H1 (cell line): ENCODE measurements around the gene FARP2. TPM values are rescaled to one million over a fixed set of nuclear protein-coding genes. Genes with fewer than 3 reads are reported as not detected.

Source experiments
- CTCF ChIA-PET: fragments of 300-600 bp; sonication (Branson Sonifier 250); formaldehyde crosslinking; loops from one replicate; lab custom pipeline; 2021; ENCODE audit not compliant: partially characterized antibody; lab: Charles Lee
- POLR2A ChIA-PET: fragments of 300-600 bp; sonication (Branson Sonifier 250); formaldehyde crosslinking; loops from one replicate; lab custom pipeline; 2021; ENCODE audit warnings: inconsistent platforms; ENCODE audit not compliant: partially characterized antibody; lab: Charles Lee
- DNase-seq, 2 experiments: peaks; one replicate each; pipeline versions ENCODE4 v3.0.0 to v3.0.0-alpha.2; 2010 to 2022; ENCODE audit warnings: low spot score in 2 of 2, low read depth in 1 of 2, mixed read lengths in 1 of 2
- FAIRE-seq: peaks from 2 replicates; lab custom pipeline; 2011; peaks lifted over from hg19 to GRCh38; lab: Jason Lieb, UNC
- H2AFZ ChIP-seq: 2 replicates; pipeline ENCODE4 v1.8.1; 2012; ENCODE audit warnings: low read length, inconsistent platforms
- H2AK5ac ChIP-seq: 2 replicates; pipeline ENCODE4 v1.6.1; 2013; ENCODE audit warnings: low read depth, low read length
- H2BK120ac ChIP-seq: replicated peaks from 2 replicates; pipeline ENCODE3; 2013; ENCODE audit warnings: low read depth, low read length, inconsistent platforms
- H2BK12ac ChIP-seq: 2 replicates; pipeline ENCODE4 v1.6.1; 2013; ENCODE audit warnings: low read depth, low read length
- H2BK15ac ChIP-seq: 2 replicates; pipeline ENCODE4 v1.6.1; 2013; ENCODE audit warnings: low read length
- H2BK20ac ChIP-seq: 2 replicates; pipeline ENCODE4 v1.6.1; 2013; ENCODE audit warnings: low read length
- H2BK5ac ChIP-seq: 2 replicates; pipeline ENCODE4 v1.6.1; 2013; ENCODE audit warnings: low read depth, low read length
- H3K14ac ChIP-seq: 2 replicates; pipeline ENCODE4 v1.6.1; 2013; ENCODE audit warnings: inconsistent platforms; ENCODE audit not compliant: insufficient read length
- H3K18ac ChIP-seq: 2 replicates; pipeline ENCODE4 v1.6.1; 2013; ENCODE audit warnings: low read length; ENCODE audit errors: extremely low read depth
- H3K23ac ChIP-seq: 2 replicates; pipeline ENCODE4 v1.6.1; 2013; ENCODE audit warnings: inconsistent platforms; ENCODE audit not compliant: insufficient read length
- H3K23me2 ChIP-seq: 2 replicates; pipeline ENCODE4 v1.6.1; 2013; ENCODE audit warnings: low read depth, low read length
- H3K27ac ChIP-seq: 2 replicates; pipeline ENCODE4 v1.6.1; 2011; ENCODE audit warnings: low read depth, low read length, inconsistent platforms
- H3K27me3 ChIP-seq, 4 experiments: replicated peaks in 1 of 4; 1 replicate in 1 of 4; 2 replicates in 3 of 4; pipeline versions ENCODE4 v1.6.1 to v1.8.1; 2011 to 2013; ENCODE audit warnings: low read length in 3 of 4, mild to moderate bottlenecking in 3 of 4, inconsistent platforms in 2 of 4, mixed read lengths in 2 of 4, moderate library complexity in 1 of 4; ENCODE audit not compliant: control insufficient read depth in 3 of 4, insufficient read depth in 3 of 4; ENCODE audit errors: extremely low read depth in 1 of 4
- H3K36me3 ChIP-seq, 4 experiments: 2 replicates each; pipeline versions ENCODE4 v1.6.1 to v1.8.1; 2011 to 2013; ENCODE audit warnings: mild to moderate bottlenecking in 4 of 4, low read length in 3 of 4, moderate library complexity in 2 of 4, control low read depth in 1 of 4, inconsistent platforms in 1 of 4; ENCODE audit not compliant: insufficient read depth in 4 of 4, control insufficient read depth in 2 of 4
- H3K4ac ChIP-seq: replicated peaks from 2 replicates; pipeline ENCODE3; 2013; ENCODE audit warnings: low read length, low read depth, mixed read lengths, inconsistent platforms; ENCODE audit not compliant: insufficient read length
- H3K4me1 ChIP-seq, 4 experiments: replicated peaks in 1 of 4; 1 replicate in 1 of 4; 2 replicates in 3 of 4; pipeline versions ENCODE4 v1.6.1 to v1.8.1; 2011 to 2013; ENCODE audit warnings: low read length in 3 of 4, inconsistent platforms in 2 of 4, mixed read lengths in 1 of 4; ENCODE audit not compliant: insufficient read depth in 4 of 4, control insufficient read depth in 3 of 4
- H3K4me2 ChIP-seq, 2 experiments: 2 replicates each; pipeline versions ENCODE4 v1.6.1 to v1.8.1; 2011 to 2013; ENCODE audit warnings: low read depth in 2 of 2, low read length in 2 of 2, control low read depth in 1 of 2, inconsistent platforms in 1 of 2, mild to moderate bottlenecking in 1 of 2; ENCODE audit not compliant: insufficient read depth in 1 of 2
- H3K4me3 ChIP-seq, 4 experiments: fragments of 200-600, 300-600 bp in 1 of 4; sonication (generic), shearing (Covaris generic), sonication (Bioruptor Twin) in 1 of 4; 2 replicates each; pipeline versions ENCODE4 v1.5.1 to v1.8.1; 2011 to 2016; ENCODE audit warnings: low read length in 4 of 4, low read depth in 3 of 4, control low read depth in 2 of 4, inconsistent platforms in 2 of 4, mild to moderate bottlenecking in 2 of 4, mixed read lengths in 1 of 4, moderate library complexity in 1 of 4; ENCODE audit not compliant: insufficient read depth in 2 of 4; ENCODE audit errors: extremely low read depth in 1 of 4
- H3K56ac ChIP-seq: replicated peaks from 2 replicates; pipeline ENCODE3; 2013; ENCODE audit warnings: low read depth, mild to moderate bottlenecking, mixed read lengths, low read length, inconsistent platforms; ENCODE audit not compliant: insufficient read length
- H3K79me1 ChIP-seq: 2 replicates; pipeline ENCODE4 v1.6.1; 2013; ENCODE audit warnings: low read depth, low read length, control low read depth
- H3K79me2 ChIP-seq, 2 experiments: 2 replicates each; pipeline versions ENCODE4 v1.6.1 to v1.8.1; 2012 to 2013; ENCODE audit warnings: low read length in 2 of 2, mild to moderate bottlenecking in 2 of 2, inconsistent platforms in 1 of 2; ENCODE audit not compliant: insufficient read depth in 2 of 2, control insufficient read depth in 1 of 2
- H3K9ac ChIP-seq, 4 experiments: replicated peaks in 1 of 4; 1 replicate in 1 of 4; 2 replicates in 3 of 4; pipeline versions ENCODE4 v1.6.1 to v1.8.1; 2011 to 2013; ENCODE audit warnings: low read depth in 3 of 4, low read length in 3 of 4, control low read depth in 2 of 4, mild to moderate bottlenecking in 2 of 4, moderate library complexity in 2 of 4, inconsistent platforms in 1 of 4; ENCODE audit errors: extremely low read depth in 1 of 4
- H3K9me3 ChIP-seq, 2 experiments: 2 replicates each; pipeline versions ENCODE4 v1.6.1 to v1.8.1; 2012 to 2013; ENCODE audit warnings: mild to moderate bottlenecking in 2 of 2, moderate library complexity in 2 of 2, control low read depth in 1 of 2, inconsistent platforms in 1 of 2, low read depth in 1 of 2, low read length in 1 of 2, mixed read lengths in 1 of 2; ENCODE audit not compliant: insufficient read depth in 2 of 2
- H4K20me1 ChIP-seq, 2 experiments: replicated peaks in 1 of 2; 2 replicates each; pipeline versions ENCODE3 to v1.8.1; 2011 to 2013; ENCODE audit warnings: inconsistent platforms in 2 of 2, low read length in 2 of 2, mild to moderate bottlenecking in 1 of 2; ENCODE audit not compliant: insufficient read depth in 2 of 2, control insufficient read depth in 1 of 2
- H4K5ac ChIP-seq: 2 replicates; pipeline ENCODE4 v1.6.1; 2013; ENCODE audit warnings: low read length, low read depth, mixed read lengths, inconsistent platforms; ENCODE audit not compliant: insufficient read length
- H4K8ac ChIP-seq: 2 replicates; pipeline ENCODE4 v1.8.0; 2013; ENCODE audit warnings: mild to moderate bottlenecking, moderate library complexity, low read length, inconsistent platforms; ENCODE audit not compliant: insufficient read depth; ENCODE audit errors: extremely low read depth
- H4K91ac ChIP-seq: replicated peaks from 2 replicates; pipeline ENCODE3; 2013; ENCODE audit warnings: low read length, mixed read lengths, inconsistent platforms; ENCODE audit not compliant: insufficient read length
- BACH1 ChIP-seq: IDR thresholded peaks from 2 replicates; pipeline ENCODE4 v1.6.1; 2012; ENCODE audit warnings: low read length, improper control_type of control experiment
- BCL11A ChIP-seq, 2 experiments: IDR thresholded peaks; one replicate each; pipeline ENCODE4 v1.6.1; 2011; ENCODE audit warnings: low read depth in 2 of 2, low read length in 2 of 2, mild to moderate bottlenecking in 2 of 2
- BRCA1 ChIP-seq: IDR thresholded peaks from 2 replicates; pipeline ENCODE4 v1.6.1; 2012; ENCODE audit warnings: low read depth, low read length, improper control_type of control experiment
- CHD2 ChIP-seq: IDR thresholded peaks from 2 replicates; pipeline ENCODE4 v1.6.1; 2012; ENCODE audit warnings: low read length, improper control_type of control experiment
- FOSL1 ChIP-seq: IDR thresholded peaks from 2 replicates; pipeline ENCODE4 v1.6.1; 2011; ENCODE audit warnings: mild to moderate bottlenecking, low read depth, low read length, moderate library complexity; ENCODE audit not compliant: insufficient read depth
- HDAC6 ChIP-seq: IDR thresholded peaks from one replicate; pipeline ENCODE4 v1.7.1; 2012; ENCODE audit warnings: low read depth, mild to moderate bottlenecking, inconsistent platforms, low read length, moderate library complexity
- JUND ChIP-seq: IDR thresholded peaks from 2 replicates; pipeline ENCODE4 v1.6.1; 2011; ENCODE audit warnings: mild to moderate bottlenecking, improper control_type of control experiment, low read length
- KDM1A ChIP-seq: fragments of 200-600, 300-600 bp; sonication (generic); IDR thresholded peaks from 2 replicates; pipeline ENCODE4 v1.7.1; 2016; ENCODE audit warnings: mild to moderate bottlenecking, low read length, borderline replicate concordance
- NANOG ChIP-seq: IDR thresholded peaks from 2 replicates; pipeline ENCODE4 v1.6.1; 2011; ENCODE audit warnings: low read length, low read depth, mild to moderate bottlenecking, inconsistent platforms; ENCODE audit not compliant: insufficient read depth, poor library complexity, severe bottlenecking
- POLR2AphosphoS5 ChIP-seq: IDR thresholded peaks from 2 replicates; pipeline ENCODE4 v1.6.1; 2011; ENCODE audit warnings: low read depth, low read length
- RXRA ChIP-seq: IDR thresholded peaks from 2 replicates; pipeline ENCODE4 v1.6.1; 2011; ENCODE audit warnings: low read depth, mild to moderate bottlenecking, low read length, moderate library complexity; ENCODE audit not compliant: insufficient read depth
- SIX5 ChIP-seq: IDR thresholded peaks from 2 replicates; pipeline ENCODE4 v1.6.1; 2011; ENCODE audit warnings: mild to moderate bottlenecking, low read depth, low read length
- SRF ChIP-seq: IDR thresholded peaks from 2 replicates; pipeline ENCODE4 v1.6.1; 2011; ENCODE audit warnings: mild to moderate bottlenecking, low read depth, low read length, moderate library complexity
- TBP ChIP-seq: IDR thresholded peaks from 2 replicates; pipeline ENCODE4 v1.6.1; 2011; ENCODE audit warnings: low read depth, low read length, improper control_type of control experiment
- WGBS, 2 experiments: shearing (Covaris generic) in 1 of 2; methylation state at CpG; one replicate each; pipeline versions ENCODE4 v1.1.6 to v1.1.7; 2013 to 2015; ENCODE audit warnings: low lambda C conversion rate in 2 of 2, mixed read lengths in 2 of 2, inconsistent platforms in 1 of 2, low coverage in 1 of 2, missing lambda C conversion rate in 1 of 2; ENCODE audit not compliant: insufficient replicate concordance in 2 of 2, insufficient coverage in 1 of 2, insufficient read length in 1 of 2; ENCODE audit errors: extremely low coverage in 1 of 2, missing lambda C conversion rate in 1 of 2; 5-methylcytosine and 5-hydroxymethylcytosine counted together
- polyA plus RNA-seq, 7 experiments: library from polyadenylated mRNA; depleted of rRNA in 3 of 7; stranded (reverse) in 5 of 7; unstranded in 2 of 7; fragments of >200 nt in 5 of 7; fragments of 200-250 nt in 2 of 7; gene quantifications; 1 replicate in 5 of 7; 2 replicates in 1 of 7; 4 replicates in 1 of 7; pipeline versions ENCODE4 v1.2.1 to v1.2.3, GENCODE V29; 2011 to 2013; ENCODE audit warnings: missing spikeins in 2 of 7, mixed read lengths in 2 of 7
- total RNA-seq: library from RNA; stranded (reverse); fragmentation: NEBNext Ultra II Directional; extraction: Animal tissue kit (Norgen Biotek cat#: 25700); gene quantifications from 2 replicates; pipeline ENCODE4 v1.2.1, GENCODE V29; 2021
- TF ChIP-seq, protein P1 (sequence below): IDR thresholded peaks from 2 replicates; pipeline ENCODE4 v1.6.1; 2011; ENCODE audit warnings: low read depth, mild to moderate bottlenecking, low read length; ENCODE audit not compliant: insufficient read depth

Gene FARP2
- total and polyA plus RNA-seq, 2 of the 8 experiments (the other 6 are each of a cell fraction or from before 2014, with no cell fraction given): 12.4 to 33.4 TPM

DNA sequence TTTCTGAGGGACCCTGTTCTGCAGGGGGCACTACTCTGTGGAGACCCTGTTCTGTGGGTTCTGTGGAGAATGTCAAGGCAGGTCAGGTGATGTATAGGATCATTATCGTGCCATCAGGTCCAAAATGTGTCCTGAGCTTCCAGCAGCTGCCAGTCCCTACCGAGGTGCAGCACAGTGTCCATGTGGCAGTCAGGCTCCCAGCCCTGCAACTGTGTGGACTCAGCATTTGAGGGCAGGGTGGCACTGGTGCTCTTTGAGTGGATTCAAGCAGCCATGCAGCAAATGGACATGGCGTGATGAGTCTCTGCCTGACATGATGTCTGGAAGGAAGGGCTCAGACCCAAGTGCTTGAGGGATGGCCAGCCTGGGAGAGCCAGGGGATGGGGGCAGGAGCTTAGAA, 117.3 kb downstream of the FARP2 start:
- Histone ChIP-seq H3K79me1 (no peaks in the 10 kb centered on the region), H3K23me2 (no peaks in the 10 kb centered on the region), H2AFZ (no peak overlapping the region), H2AK5ac (no peak overlapping the region), H3K36me3 (no peaks in the 10 kb centered on the region), H4K8ac (no peak overlapping the region), H4K5ac (no peak overlapping the region), H2BK20ac (no peak overlapping the region), H2BK120ac (no peak overlapping the region), H3K4me2 (no peak overlapping the region), H3K79me2 (no peaks in the 10 kb centered on the region), H4K20me1 (no peaks in the 10 kb centered on the region), H3K56ac (no peak overlapping the region), H3K9me3 (no peaks in the 10 kb centered on the region; a peak in 1 of 4 replicates), H2BK12ac (no peak overlapping the region), H3K27ac (no peak overlapping the region), H4K91ac (no peak overlapping the region), H3K14ac (no peak overlapping the region), H3K4me1 (no peaks in the 10 kb centered on the region), H3K27me3 (no peaks in the 10 kb centered on the region), H3K23ac (no peak overlapping the region), H3K4me3 (no peak overlapping the region), H3K9ac (no peak overlapping the region), H3K18ac (no peak overlapping the region), H2BK5ac (no peak overlapping the region), H3K4ac (no peak overlapping the region), H2BK15ac (no peak overlapping the region)
- CTCF ChIA-PET: no interaction called here
- no peak for FAIRE-seq
- no peak for DNase-seq
- POLR2A ChIA-PET: interaction anchor here (1.2 kb wide), 1 partner anchor 18 kb away, joined by 3 read pairs; no protein-coding TSS in a partner anchor
- WGBS, 2 experiments: 84% methylated on average over 3 of the region's 3 CpGs; no CpG with 5 or more reads in 1 of the 2 experiments
- TF ChIP-seq SRF (no peak), TBP (no peak), KDM1A (no peak), JUND (no peak), SIX5 (no peak), HDAC6 (no peak), FOSL1 (no peak), CHD2 (no peak), BCL11A (IDR thresholded peaks at IDR 0.05; ENCODE audit: low read depth in 2 of 2, low read length in 2 of 2) (no peak), RXRA (no peak), BACH1 (no peak), NANOG (no peak), POLR2AphosphoS5 (no peak), BRCA1 (no peak)
- TF ChIP-seq, protein P1, sequence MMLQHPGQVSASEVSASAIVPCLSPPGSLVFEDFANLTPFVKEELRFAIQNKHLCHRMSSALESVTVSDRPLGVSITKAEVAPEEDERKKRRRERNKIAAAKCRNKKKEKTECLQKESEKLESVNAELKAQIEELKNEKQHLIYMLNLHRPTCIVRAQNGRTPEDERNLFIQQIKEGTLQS: no peak
